Head of caudate nucleus (tissue), 42 donors: ENCODE measurements around the gene NR6A1.

ENCODE experiments used
- DNase-seq, 42 donors: peaks; one replicate each; pipeline versions ENCODE4 v3.0.0 to v3.0.0-alpha.2; 2020 to 2021; ENCODE audit warnings: mixed read lengths in 7 of 42
- intact Hi-C: fragments of 100-400 bp; cut with DNase I; formaldehyde crosslinking; loops from one replicate; pipeline ENCODE4 v1.15.0; 2022

The NR6A1 gene

GRCh38 chr9:124615100-124615742 lies 155.9 kb downstream of the NR6A1 start:
- intact Hi-C loops: no loop called here
- no peak for DNase-seq

GRCh38 chr9:124613849-124614248 lies 157.3 kb downstream of the NR6A1 start:
- intact Hi-C loops: no loop called here

GRCh38 chr9:124611106-124611505 lies 160.0 kb downstream of the NR6A1 start:
- DNase-seq: no peak
- intact Hi-C loops: no loop called here

More at GRCh38 chr9:124613849-124614248, 157.3 kb downstream of the NR6A1 start:
- DNase-seq: no peak

GRCh38 chr9:124606027-124606426 lies 165.1 kb downstream of the NR6A1 start:
- intact Hi-C loops: no loop called here

GRCh38 chr9:124605258-124605657 lies 165.9 kb downstream of the NR6A1 start:
- DNase-seq: no peak
- intact Hi-C loops: no loop called here

More at GRCh38 chr9:124606027-124606426, 165.1 kb downstream of the NR6A1 start:
- DNase-seq: no peak

- no peak for DNase-seq
- intact Hi-C loops: no loop called here
Measured at GRCh38 chr9:124602632-124603031, 168.5 kb downstream of the NR6A1 start.

GRCh38 chr9:124602204-124602603 lies 168.9 kb downstream of the NR6A1 start:
- intact Hi-C loops: no loop called here
- no peak for DNase-seq

- DNase-seq: no peak
- intact Hi-C loops: no loop called here
Measured at GRCh38 chr9:124600407-124600806, 170.7 kb downstream of the NR6A1 start.

GRCh38 chr9:124599121-124599795 lies 171.9 kb downstream of the NR6A1 start:
- no peak for DNase-seq
- intact Hi-C loops: no loop called here

- intact Hi-C loops: no loop called here
- DNase-seq: no peak
Measured at GRCh38 chr9:124598048-124598447, 173.1 kb downstream of the NR6A1 start.

GRCh38 chr9:124596172-124596839 lies 174.8 kb downstream of the NR6A1 start:
- intact Hi-C loops: no loop called here
- DNase-seq: no peak

- DNase-seq: no peak
- intact Hi-C loops: no loop called here
Measured at GRCh38 chr9:124595743-124596142, 175.4 kb downstream of the NR6A1 start.

GRCh38 chr9:124594673-124595072 lies 176.4 kb downstream of the NR6A1 start:
- DNase-seq: peak in 2 of 42 donors; percentile 21 to 38
- intact Hi-C loops: no loop called here

GRCh38 chr9:124594225-124594624 lies 176.9 kb downstream of the NR6A1 start:
- DNase-seq: no peak
- intact Hi-C loops: no loop called here

GRCh38 chr9:124593651-124594058 lies 177.5 kb downstream of the NR6A1 start:
- DNase-seq: peak in 1 of 42 donors; percentile 3
- intact Hi-C loops: no loop called here

GRCh38 chr9:124593200-124593599 lies 177.9 kb downstream of the NR6A1 start:
- no peak for DNase-seq
- intact Hi-C loops: no loop called here

- no peak for DNase-seq
- intact Hi-C loops: no loop called here
Measured at GRCh38 chr9:124590889-124591641, 180.0 kb downstream of the NR6A1 start.

- intact Hi-C loops: no loop called here
- DNase-seq: no peak
Measured at GRCh38 chr9:124584631-124585030, 186.5 kb downstream of the NR6A1 start.

- no peak for DNase-seq
Measured at GRCh38 chr9:124583134-124583533, 188.0 kb downstream of the NR6A1 start.

GRCh38 chr9:124580186-124580585 lies 190.9 kb downstream of the NR6A1 start:
- intact Hi-C loops: no loop called here
- no peak for DNase-seq

More at GRCh38 chr9:124583134-124583533, 188.0 kb downstream of the NR6A1 start:
- intact Hi-C loops: no loop called here
